C4-2B (cell line): Measurements from ENCODE around the gene TESK1.

Experiments
- CTCF ChIP-seq: fragments of 450-650 bp; conservative IDR thresholded peaks from 2 replicates; pipeline ENCODE4 v1.5.1; 2017; ENCODE audit warnings: mild to moderate bottlenecking
- ZFX ChIP-seq: fragments of 450-650 bp; IDR thresholded peaks from 2 replicates; pipeline ENCODE4 v1.6.1; 2017

- TF ChIP-seq CTCF (no peak), ZFX (no peak)
Measured at GRCh38 chr9:35608221-35608620, 3.2 kb downstream of the TESK1 start.
